ENCODE data around the gene PIK3R2.

- TF ChIP-seq CTCF (IDR thresholded peaks at IDR 0.05; ENCODE audit: low read length), result no peak
- no peak for TF ChIP-seq EZH2 (IDR thresholded peaks at IDR 0.05; ENCODE audit: borderline replicate concordance, low read length)
Observed at GRCh38 chr19:18109733-18110608, 43.0 kb upstream of the PIK3R2 start.

All from OCI-LY1 (cell line).